Cardiac muscle cell (in vitro differentiated cells and primary cell): Measurements from ENCODE around the gene MCM3. TPM values are rescaled to one million over a fixed set of nuclear protein-coding genes. Genes with fewer than 3 reads are reported as not detected.

ENCODE experiments used
- DNase-seq, 2 donors: peaks; one replicate each; pipeline versions ENCODE4 v3.0.0 to v3.0.0-alpha.2; 2010 to 2017; ENCODE audit warnings: low read depth in 1 of 2, low spot score in 1 of 2
- H3K27ac ChIP-seq: fragments of 200-600 bp; sonication (generic); 2 replicates; pipeline ENCODE4 v1.5.1; 2016
- H3K27me3 ChIP-seq: fragments of 200-600 bp; sonication (generic); 2 replicates; pipeline ENCODE4 v1.6.0; 2016; ENCODE audit warnings: control low read depth
- H3K36me3 ChIP-seq: fragments of 200-600 bp; sonication (generic); 2 replicates; pipeline ENCODE4 v1.5.1; 2016; ENCODE audit warnings: control low read depth
- H3K4me1 ChIP-seq: fragments of 200-600 bp; sonication (generic); 2 replicates; pipeline ENCODE4 v1.8.1; 2017; ENCODE audit warnings: low read depth, mild to moderate bottlenecking, mixed run types
- H3K4me3 ChIP-seq: fragments of 200-600 bp; sonication (generic); 2 replicates; pipeline ENCODE4 v1.5.1; 2016; ENCODE audit warnings: mild to moderate bottlenecking
- H3K9me3 ChIP-seq: fragments of 200-600 bp; sonication (generic); 2 replicates; pipeline ENCODE4 v1.5.1; 2017; ENCODE audit warnings: low read depth, mild to moderate bottlenecking, control low read depth
- CTCF ChIP-seq: IDR thresholded peaks from 2 replicates; pipeline ENCODE4 v1.5.1; 2012; ENCODE audit warnings: low read depth, mild to moderate bottlenecking, low read length
- polyA plus RNA-seq: library from polyadenylated mRNA; unstranded; fragments of >200 nt; fragmentation: Nextera tagmentation; extraction: Ambion mirVana; gene quantifications from 2 replicates; pipeline ENCODE4 v1.2.1, GENCODE V29; 2016
- total RNA-seq: library from RNA; depleted of rRNA; stranded (reverse); fragments of >200 nt; gene quantifications from 2 replicates; pipeline ENCODE4 v1.2.3, GENCODE V29; 2016

Gene MCM3
- total and polyA plus RNA-seq, 2 experiments from 2014 or later, result 134 to 149 TPM

- H3K36me3 ChIP-seq, result no peaks in the 10 kb centered on the region
- peak; percentile 52 to 58 for DNase-seq
- H3K9me3 ChIP-seq, result no peaks in the 10 kb centered on the region
- peaks cover 30% of the 10 kb centered on the region for H3K27me3 ChIP-seq
- no peaks in the 10 kb centered on the region for H3K4me1 ChIP-seq
- H3K27ac ChIP-seq, result no peak overlapping the region
- peak; percentile 40 for TF ChIP-seq CTCF
- H3K4me3 ChIP-seq, result no peak overlapping the region
These were observed 50.3 kb downstream of the MCM3 start for GRCh38 chr6:52233975-52234823.

GRCh38 chr6:52233005-52233404 is 51.5 kb downstream of the MCM3 start:
- Histone ChIP-seq H3K4me3 (no peak overlapping the region), H3K9me3 (no peaks in the 10 kb centered on the region), H3K27ac (no peak overlapping the region), H3K27me3 (peaks cover 23% of the 10 kb centered on the region), H3K36me3 (no peaks in the 10 kb centered on the region), H3K4me1 (no peaks in the 10 kb centered on the region)
- DNase-seq, result no peak
- no peak for TF ChIP-seq CTCF

GRCh38 chr6:52231406-52232127 is 53.0 kb downstream of the MCM3 start:
- peaks cover 10% of the 10 kb centered on the region for H3K27me3 ChIP-seq
- H3K36me3 ChIP-seq, result no peaks in the 10 kb centered on the region
- no peak for TF ChIP-seq CTCF
- H3K27ac ChIP-seq, result no peak overlapping the region
- no peaks in the 10 kb centered on the region for H3K4me1 ChIP-seq
- H3K9me3 ChIP-seq, result no peaks in the 10 kb centered on the region
- no peak overlapping the region for H3K4me3 ChIP-seq
- peak in 1 of 2 donors; percentile 8 for DNase-seq

- H3K4me1 ChIP-seq, result no peaks in the 10 kb centered on the region
- no peak for DNase-seq
- no peak overlapping the region for H3K27ac ChIP-seq
- H3K4me3 ChIP-seq, result no peak overlapping the region
- no peaks in the 10 kb centered on the region for H3K9me3 ChIP-seq
- TF ChIP-seq CTCF, result no peak
- no peaks in the 10 kb centered on the region for H3K36me3 ChIP-seq
- H3K27me3 ChIP-seq, result peaks cover 2% of the 10 kb centered on the region
These were observed 53.9 kb downstream of the MCM3 start for GRCh38 chr6:52230685-52231084.

GRCh38 chr6:52227495-52227894 is 57.0 kb downstream of the MCM3 start:
- H3K9me3 ChIP-seq, result no peaks in the 10 kb centered on the region
- H3K27ac ChIP-seq, result no peak overlapping the region
- TF ChIP-seq CTCF, result no peak
- DNase-seq, result no peak
- H3K36me3 ChIP-seq, result no peaks in the 10 kb centered on the region
- no peak overlapping the region for H3K4me3 ChIP-seq
- peaks cover 23% of the 10 kb centered on the region for H3K27me3 ChIP-seq
- no peaks in the 10 kb centered on the region for H3K4me1 ChIP-seq
